Transverse colon (tissue), 3 donors: ENCODE data around the gene PDE7B.

ENCODE experiments used
- CTCF ChIP-seq, 5 experiments: fragments of 200-600 bp in 3 of 5; fragments of 450-650 bp in 2 of 5; sonication (generic) in 3 of 5; IDR thresholded peaks; 1 replicate in 2 of 5; 2 replicates in 3 of 5; pipeline ENCODE4 v1.5.1; 2016 to 2017; ENCODE audit warnings: antibody characterized with exemption in 5 of 5, inconsistent platforms in 3 of 5, mild to moderate bottlenecking in 2 of 5, moderate library complexity in 1 of 5
- EP300 ChIP-seq: sonication (generic); formaldehyde crosslinking; IDR thresholded peaks from one replicate; pipeline ENCODE4 v1.6.1; 2017; ENCODE audit warnings: antibody characterized with exemption, low read depth

- TF ChIP-seq CTCF (IDR thresholded peaks at IDR 0.05) (no peak), EP300 (no peak)
Measured at GRCh38 chr6:135971351-135971750, 119.8 kb downstream of the PDE7B start.
